SK-N-MC (cell line): ENCODE results near the gene BTG2.

Experiments used
- DNase-seq: peaks from one replicate; pipeline ENCODE4 v3.0.0-alpha.2; 2011; ENCODE audit warnings: low read depth, low spot score
- H3K27ac ChIP-seq: fragments of 200-600 bp; sonication (generic); 2 replicates; pipeline ENCODE4 v1.5.1; 2016; ENCODE audit warnings: mixed run types
- H3K36me3 ChIP-seq: fragments of 200-600 bp; sonication (generic); 2 replicates; pipeline ENCODE4 v1.6.1; 2017; ENCODE audit warnings: antibody characterized with exemption, low read length, mixed read lengths; ENCODE audit not compliant: insufficient read depth
- H3K4me3 ChIP-seq: fragments of 200-600 bp; sonication (generic); 2 replicates; pipeline ENCODE4 v1.5.1; 2016
- H3K9ac ChIP-seq: fragments of 200-600 bp; sonication (generic); 2 replicates; pipeline ENCODE4 v1.8.0; 2017; ENCODE audit warnings: mixed run types, mixed read lengths; ENCODE audit not compliant: insufficient read length
- H3K9me3 ChIP-seq: fragments of 200-600 bp; sonication (generic); 2 replicates; pipeline ENCODE4 v1.6.1; 2017; ENCODE audit warnings: low read depth, mild to moderate bottlenecking, antibody characterized with exemption, low read length, moderate library complexity, mixed read lengths
- EZH2 ChIP-seq: fragments of 200-600 bp; sonication (generic); IDR thresholded peaks from one replicate; pipeline ENCODE4 v1.6.1; 2017; ENCODE audit warnings: antibody characterized with exemption
- FOXP2 ChIP-seq: optimal IDR thresholded peaks from 2 replicates; pipeline ENCODE3; 2011; ENCODE audit warnings: mild to moderate bottlenecking, moderate library complexity; ENCODE audit not compliant: insufficient read depth; ENCODE audit errors: extremely low read length, control extremely low read depth
- POLR2AphosphoS5 ChIP-seq: IDR thresholded peaks from 2 replicates; pipeline ENCODE4 v1.6.1; 2012; ENCODE audit warnings: mild to moderate bottlenecking, low read depth, low read length, borderline replicate concordance

BTG2 gene

GRCh38 chr1:203351037-203351625 is 45.8 kb downstream of the BTG2 start, which contains the start of gene FMOD:
FMOD (minus strand) TSS chr1:203351122; CDS start chr1:203348270, 2,852 bp downstream.
- TF ChIP-seq POLR2AphosphoS5 (no peak), EZH2 (no peak), FOXP2 (no peak)
- no peak for DNase-seq
- Histone ChIP-seq H3K36me3 (no peaks in the 10 kb centered on the region), H3K9me3 (no peaks in the 10 kb centered on the region), H3K9ac (no peak within 1 kb of the TSS), H3K4me3 (no peak within 1 kb of the TSS), H3K27ac (no peak within 1 kb of the TSS)

GRCh38 chr1:203353486-203353885 is 48.2 kb downstream of the BTG2 start:
- no peaks in the 10 kb centered on the region for H3K36me3 ChIP-seq
- H3K4me3 ChIP-seq = no peak overlapping the region
- no peak for DNase-seq
- no peak overlapping the region for H3K27ac ChIP-seq
- no peak overlapping the region for H3K9ac ChIP-seq
- no peak for TF ChIP-seq POLR2AphosphoS5
- no peak for TF ChIP-seq FOXP2
- TF ChIP-seq EZH2 = no peak
- H3K9me3 ChIP-seq = no peaks in the 10 kb centered on the region

GRCh38 chr1:203354246-203354645 is 48.9 kb downstream of the BTG2 start:
- Histone ChIP-seq H3K36me3 (no peaks in the 10 kb centered on the region), H3K4me3 (no peak overlapping the region), H3K9me3 (no peaks in the 10 kb centered on the region), H3K9ac (no peak overlapping the region), H3K27ac (no peak overlapping the region)
- no peak for TF ChIP-seq EZH2
- DNase-seq = no peak

DNA sequence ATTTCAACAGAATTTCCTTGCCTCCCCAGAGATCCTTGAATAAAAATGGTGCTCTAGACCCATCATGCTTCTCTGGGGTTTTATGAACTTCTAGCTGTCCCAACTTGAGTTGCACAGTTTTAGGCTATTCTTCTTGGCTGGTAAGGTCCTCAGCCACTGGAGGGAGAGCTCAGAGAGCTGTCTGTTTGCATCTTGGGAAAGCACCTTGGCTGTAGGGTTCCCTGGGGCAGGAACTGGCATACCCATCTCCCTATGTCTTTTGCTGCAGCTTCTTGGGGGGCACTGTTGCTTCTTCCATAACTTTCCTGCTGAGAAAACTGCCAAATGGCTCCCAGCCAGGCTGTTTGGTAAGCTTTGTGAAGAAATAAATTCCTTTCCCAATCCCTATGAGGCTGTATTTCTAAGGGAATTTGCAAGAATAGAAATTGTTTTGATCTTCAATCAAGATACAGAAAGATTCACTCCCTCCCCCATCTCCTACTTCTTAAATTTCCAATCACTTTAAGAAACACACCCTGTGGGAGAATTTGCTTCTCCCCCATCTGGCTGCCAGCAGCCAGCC is 53.8 kb downstream of the BTG2 start:
- H3K9me3 ChIP-seq = no peaks in the 10 kb centered on the region
- no peak overlapping the region for H3K4me3 ChIP-seq
- no peak for DNase-seq
- no peak overlapping the region for H3K9ac ChIP-seq
- TF ChIP-seq POLR2AphosphoS5 = no peak
- TF ChIP-seq EZH2 = no peak
- TF ChIP-seq FOXP2 = no peak
- H3K27ac ChIP-seq = no peak overlapping the region
- H3K36me3 ChIP-seq = no peaks in the 10 kb centered on the region
